ENCODE measurements around the gene TTC24. TPM values are rescaled to one million over a fixed set of nuclear protein-coding genes. Genes with fewer than 3 reads are reported as not detected.

Gene TTC24
- total and polyA plus RNA-seq, 10 of the 15 experiments (the other 5 are each of a cell fraction or from before 2014, with no cell fraction given) = 0.05 to 6.4 (median 2.9) TPM; not detected in 1

GRCh38 chr1:156626079-156626438 lies 46.5 kb downstream of the TTC24 start:
- H2AFZ ChIP-seq (ENCODE audit: control insufficient read depth, low read depth, low read length) = no peak overlapping the region
- no peak overlapping the region for H3K4me3 ChIP-seq
- intact Hi-C loops (cut with micrococcal nuclease; ENCODE audit: unreplicated experiment) = loop anchor here (1.0 to 10.0 kb wide), 2 partner anchors 52 to 99 kb away; partner anchors contain the start of genes ISG20L2 and METTL25B

More at GRCh38 chr1:156626079-156626438, 46.5 kb downstream of the TTC24 start:
- Histone ChIP-seq H3K9me3 (replicated peaks; ENCODE audit: control insufficient read depth, insufficient read depth, low read length) (no peaks in the 10 kb centered on the region), H3K27me3 (replicated peaks in 1 of 2; ENCODE audit: control insufficient read depth in 2 of 2, insufficient read depth in 2 of 2, low read length in 1 of 2) (peaks cover 10 to 18% of the 10 kb centered on the region in 2 experiments; a peak in 3 of 4 replicates), H4K20me1 (ENCODE audit: control insufficient read depth, insufficient read depth) (no peaks in the 10 kb centered on the region), H3K4me1 (ENCODE audit: control insufficient read depth, insufficient read depth, low read length) (no peaks in the 10 kb centered on the region), H3K79me2 (ENCODE audit: control insufficient read depth, insufficient read depth, low read length) (no peaks in the 10 kb centered on the region), H3K36me3 (ENCODE audit: control insufficient read depth in 2 of 2, insufficient read depth in 2 of 2, low read length in 1 of 2) (no peaks in the 10 kb centered on the region), H3K27ac (ENCODE audit: control insufficient read depth, insufficient read depth) (no peak overlapping the region), H3K4me2 (ENCODE audit: control insufficient read depth, insufficient read depth) (no peak overlapping the region), H3K9ac (ENCODE audit: control insufficient read depth, insufficient read depth, low read length) (no peak overlapping the region)
- ChIA-PET SMC1A (ENCODE audit: uncharacterized antibody, unreplicated experiment) (interaction anchor here (0.8 to 3.0 kb wide), 11 partner anchors 11 to 100 kb away, joined by 3 to 18 read pairs (median 5); no protein-coding TSS in a partner anchor), POLR2A (interaction anchor here (1.1 kb wide), 1 partner anchor 52 kb away, joined by 7 read pairs; no protein-coding TSS in a partner anchor), RAD21 (ENCODE audit: unreplicated experiment) (interaction anchor here (0.6 to 2.4 kb wide), 6 partner anchors 17 to 240 kb away, joined by 3 to 20 read pairs (median 4); no protein-coding TSS in a partner anchor), CTCF (interaction anchor here (0.8 to 9.2 kb wide), 21 partner anchors 11 to 264 kb away, joined by 3 to 208 read pairs (median 8); partner anchors contain the start of genes BCAN, CRABP2, NAXE and NES)
- in situ Hi-C loops (cut with MboI) = no loop called here
- no peak for ATAC-seq
- no peak for DNase-seq (ENCODE audit: low read depth, low spot score)
- no TSS peak for BruUV-seq (replicated peaks)
- 49% methylated on average over 4 of the region's 4 CpGs for WGBS (ENCODE audit: insufficient coverage, insufficient replicate concordance, low lambda C conversion rate, missing lambda C conversion rate)
- no peak for TF ChIP-seq MEF2A (IDR thresholded peaks at IDR 0.05; ENCODE audit: insufficient read depth, low read depth, low read length)
- TF ChIP-seq POLR2A (IDR thresholded peaks at IDR 0.05; ENCODE audit: low read depth, low read length) = no peak
- TF ChIP-seq PAX8 (IDR thresholded peaks at IDR 0.05) = no peak
- no peak for TF ChIP-seq NR2F1 (conservative IDR thresholded peaks at IDR 0.05)
- no peak for TF ChIP-seq JUND (IDR thresholded peaks at IDR 0.05; ENCODE audit: low read depth, low read length)
- no peak for TF ChIP-seq EZH2 (IDR thresholded peaks at IDR 0.05; ENCODE audit: borderline replicate concordance, control insufficient read depth, low read depth, low read length)
- no peak for TF ChIP-seq POLR2AphosphoS2 (IDR thresholded peaks at IDR 0.05; ENCODE audit: low read depth, low read length)
- no peak for TF ChIP-seq ZNF217 (IDR thresholded peaks at IDR 0.05)
- no peak for TF ChIP-seq REST (IDR thresholded peaks at IDR 0.05; ENCODE audit: low read depth, low read length)
- TF ChIP-seq E4F1 (IDR thresholded peaks at IDR 0.05; ENCODE audit: borderline replicate concordance, partially characterized antibody) = no peak
- TF ChIP-seq MXI1 (IDR thresholded peaks at IDR 0.05; ENCODE audit: low read depth, low read length) = no peak
- no peak for TF ChIP-seq HCFC1 (IDR thresholded peaks at IDR 0.05; ENCODE audit: low read length)
- no peak for TF ChIP-seq NR2C2 (IDR thresholded peaks at IDR 0.05; ENCODE audit: borderline replicate concordance, control insufficient read depth, insufficient read length, low read depth)
- no peak for TF ChIP-seq FOXM1 (IDR thresholded peaks at IDR 0.05; ENCODE audit: low read depth, low read length)
- TF ChIP-seq EGR1 (IDR thresholded peaks at IDR 0.05; ENCODE audit: borderline replicate concordance in 1 of 2, low read depth in 2 of 2, low read length in 2 of 2) = no peak
- TF ChIP-seq IKZF2 (IDR thresholded peaks at IDR 0.05) = no peak
- no peak for TF ChIP-seq MEF2B (IDR thresholded peaks at IDR 0.05; ENCODE audit: partially characterized antibody, poor library complexity, severe bottlenecking)
- TF ChIP-seq RFX5 (IDR thresholded peaks at IDR 0.05; ENCODE audit: low read depth, low read length) = no peak
- no peak for TF ChIP-seq USF1 (IDR thresholded peaks at IDR 0.05; ENCODE audit: borderline replicate concordance, extremely low read length, insufficient read depth, low read depth, low read length)
- no peak for FAIRE-seq

All from GM12878 (cell line).